Effector CD8-positive, alpha-beta T cell (primary cell): ENCODE data around the gene CLMP.
"Not testable (repeated sequence)": the region's sequence is repeated elsewhere in the genome, so short reads cannot be mapped to it uniquely, and the experiment has no call there.

Source experiments
- DNase-seq: peaks from one replicate; lab custom pipeline; 2025; lab: John Stamatoyannopoulos, UW

Gene CLMP

DNA sequence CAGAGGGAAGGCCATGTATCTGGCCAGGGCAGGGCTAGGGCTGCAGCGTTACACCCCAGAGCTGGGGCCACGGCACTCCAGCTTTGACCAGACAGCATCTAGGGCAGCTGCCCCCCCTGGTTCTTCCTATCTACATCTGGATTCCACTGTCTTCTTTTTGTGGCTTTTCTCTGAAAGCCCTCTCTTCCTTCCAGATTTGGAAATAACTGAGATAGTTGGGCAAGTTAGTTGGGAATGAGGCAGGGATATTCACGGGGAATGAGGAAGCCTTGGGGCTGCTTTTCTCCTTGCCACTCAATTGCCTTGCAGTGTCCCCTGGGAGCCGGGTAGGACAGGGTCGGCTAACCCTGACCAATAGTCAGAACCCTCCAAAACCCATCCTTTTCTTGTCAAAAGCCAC is 26.8 kb downstream of the CLMP start:
- DNase-seq, result no peak

DNA sequence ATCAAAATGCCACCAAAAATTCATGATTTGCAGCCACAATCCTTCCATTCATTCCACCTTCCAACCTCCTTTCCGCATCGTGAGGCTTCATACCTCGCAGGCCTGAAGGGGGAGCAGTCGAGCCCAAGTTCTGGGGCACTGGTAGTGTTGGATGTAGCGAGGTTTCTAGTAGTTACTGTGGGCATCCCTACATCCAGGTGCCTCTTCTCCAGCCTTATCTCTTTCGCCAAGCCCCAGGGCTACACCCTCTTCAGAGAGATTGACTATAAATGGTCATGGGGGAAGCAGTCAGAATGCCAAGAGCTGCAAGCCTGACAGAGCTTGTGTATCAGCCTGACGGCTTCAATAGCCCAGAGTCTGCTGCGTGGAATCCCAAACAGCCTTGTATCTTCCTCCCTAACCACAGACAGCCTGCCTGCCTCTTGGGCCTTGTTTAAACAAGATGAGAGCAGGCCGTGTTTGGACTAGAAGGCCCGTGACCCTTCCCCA is 28.9 kb downstream of the CLMP start:
- no peak for DNase-seq

DNA sequence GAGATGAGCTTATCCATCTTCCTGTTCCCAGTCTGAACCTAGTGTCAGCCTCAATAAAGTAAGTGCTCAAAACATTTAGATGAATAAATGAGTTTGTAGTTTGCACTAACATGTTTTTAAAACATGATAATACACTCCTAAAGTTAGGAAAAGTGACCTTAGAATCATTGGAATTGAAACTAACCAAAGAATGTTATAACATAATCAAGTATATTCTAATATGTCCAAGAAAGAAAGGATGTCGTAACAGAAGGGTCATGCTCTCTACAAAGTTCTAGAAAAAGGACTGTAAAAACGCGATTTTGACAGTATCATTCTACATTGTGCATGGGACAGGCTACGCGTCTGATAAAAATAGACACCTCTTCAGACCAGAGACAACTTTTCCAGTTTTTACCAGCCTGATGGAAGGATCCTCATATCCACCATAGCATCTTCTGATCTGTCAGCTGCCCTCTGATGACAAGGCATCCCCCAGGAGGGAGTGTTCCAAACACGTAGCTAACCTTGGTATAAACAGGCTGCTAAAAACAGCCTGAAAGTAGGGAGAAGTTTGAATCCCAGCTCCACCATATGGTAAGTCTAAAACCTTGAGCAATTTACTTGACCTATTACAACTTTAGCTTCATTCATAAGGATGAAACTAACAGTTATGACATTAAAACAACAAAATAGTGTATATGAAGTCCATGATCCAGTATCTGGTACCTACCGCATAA is 30.2 kb downstream of the CLMP start:
- no peak for DNase-seq

DNA sequence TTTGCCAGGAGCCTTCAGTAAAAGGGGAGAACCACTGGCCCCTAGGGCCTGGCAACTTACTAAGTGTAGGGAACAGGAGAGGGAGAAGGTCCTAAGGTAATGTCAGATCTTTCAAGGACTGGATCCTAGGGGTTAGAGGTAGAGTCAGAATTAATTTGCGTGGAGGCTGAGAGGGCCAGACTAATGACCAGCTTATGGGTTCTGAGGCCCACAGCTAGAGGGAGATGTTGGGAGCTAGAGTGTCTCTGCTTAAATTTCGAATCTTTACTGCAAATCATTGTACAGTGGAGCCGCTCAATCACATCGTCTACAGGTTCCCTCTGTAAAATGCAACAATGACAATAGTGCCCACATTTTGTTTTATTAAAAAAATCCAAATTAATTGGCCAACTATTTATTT is 31.4 kb downstream of the CLMP start:
- no peak for DNase-seq

DNA sequence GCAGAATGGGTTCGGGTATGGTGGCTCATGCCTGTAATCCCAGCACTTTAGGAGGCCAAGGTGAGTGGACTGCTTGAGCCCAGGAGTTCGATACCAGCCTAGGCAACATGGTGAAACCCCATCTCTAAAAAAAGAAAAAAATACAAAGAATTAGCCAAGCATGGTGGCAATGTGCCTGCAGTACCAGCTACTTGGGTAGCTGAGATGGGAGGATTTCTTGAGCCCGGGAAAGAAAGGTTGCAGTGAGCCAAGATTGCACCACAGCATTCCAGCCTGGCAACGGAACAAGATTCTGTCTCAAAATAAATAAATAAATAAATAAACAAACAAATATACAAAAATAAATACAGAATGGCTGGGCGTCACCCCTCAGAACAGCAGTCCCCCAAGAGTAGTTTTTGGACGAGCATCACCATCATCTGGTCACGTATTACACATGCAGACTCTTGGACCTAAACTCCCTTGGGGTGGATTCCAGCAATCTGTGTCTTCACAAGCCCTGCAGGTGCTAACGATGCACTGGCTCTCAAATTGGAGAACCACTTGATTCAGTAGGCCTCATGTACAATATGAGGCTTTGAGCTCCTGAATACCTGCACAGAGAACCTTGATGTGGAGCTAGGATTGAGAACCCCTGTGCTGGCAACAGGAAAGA is 33.5 kb downstream of the CLMP start:
- no peak for DNase-seq

DNA sequence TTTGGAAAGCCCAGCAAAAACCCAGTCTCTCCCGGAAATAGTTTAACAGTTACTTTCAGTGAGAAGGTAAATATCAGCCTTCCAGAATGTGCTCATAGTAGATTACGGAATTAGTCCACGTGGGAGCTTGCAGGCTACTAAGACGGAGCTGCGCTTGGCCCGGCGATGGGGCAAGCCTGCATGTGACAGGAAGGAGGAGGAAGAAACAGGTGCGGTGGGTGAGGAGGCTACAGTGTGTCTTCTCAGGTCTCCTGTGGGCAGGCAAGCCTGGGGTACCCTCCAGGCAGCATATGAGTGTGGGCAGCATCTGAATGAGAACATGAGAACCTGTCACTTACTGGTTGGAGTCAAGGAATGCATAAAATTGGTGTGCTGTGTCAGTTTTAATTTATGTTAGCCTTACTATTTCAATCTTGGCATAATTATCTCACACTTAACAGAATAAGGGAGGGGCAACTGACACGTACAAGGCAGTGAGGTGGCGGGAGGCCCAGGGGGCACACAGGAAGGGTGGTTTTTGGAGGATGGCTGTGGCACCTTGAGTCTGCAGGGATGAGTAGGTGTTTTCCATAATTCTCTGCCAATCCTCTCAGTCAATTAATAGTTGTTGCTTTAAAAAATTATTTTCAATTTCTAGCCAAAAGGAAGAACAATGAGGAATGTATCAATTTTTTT is 35.7 kb downstream of the CLMP start:
- DNase-seq, result no peak

DNA sequence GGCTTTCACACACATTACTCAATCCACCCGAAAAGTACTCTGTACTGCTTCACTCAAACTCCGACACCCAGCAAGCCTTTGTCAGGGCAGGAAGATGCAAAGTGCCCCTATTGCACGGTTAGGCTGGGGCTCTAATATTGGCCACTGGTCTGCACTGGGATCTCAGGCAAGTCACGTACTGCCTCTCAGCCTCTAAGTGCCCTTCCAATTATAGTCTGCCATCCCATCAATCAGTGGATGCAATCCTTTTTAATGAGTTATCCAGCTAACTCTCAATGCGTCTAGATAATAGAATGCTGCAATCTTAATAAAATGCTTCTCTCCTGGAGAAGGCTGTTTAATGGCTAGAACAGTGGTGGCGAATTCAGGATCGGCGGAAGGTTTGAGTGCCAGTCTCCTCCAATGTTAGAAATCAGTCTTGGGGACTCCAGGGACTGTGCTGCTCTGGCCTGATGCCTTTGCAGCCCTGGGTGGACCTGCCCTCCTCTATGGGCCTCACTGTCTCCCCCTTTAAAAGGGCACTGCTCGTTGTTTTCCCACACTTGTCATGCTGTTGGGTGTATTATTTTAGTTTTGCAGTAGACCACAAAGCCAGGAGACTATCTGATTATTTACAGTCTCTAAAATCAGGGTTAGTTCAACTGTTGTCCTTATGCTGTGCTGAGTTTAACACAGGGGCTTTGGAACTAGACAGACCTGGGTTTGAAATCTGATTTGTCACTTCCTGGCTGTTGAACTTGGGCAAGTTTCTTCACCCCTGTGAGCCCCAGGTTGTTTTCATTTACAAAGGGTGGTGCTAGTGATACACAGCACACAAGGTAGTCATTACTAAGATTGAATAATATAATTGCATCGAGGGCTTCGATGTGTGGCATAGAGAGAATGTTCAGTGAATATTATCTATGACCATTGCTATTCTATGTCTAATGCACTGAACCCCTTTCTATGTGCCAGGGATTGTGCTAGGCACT is 36.7 kb downstream of the CLMP start:
- no peak for DNase-seq

DNA sequence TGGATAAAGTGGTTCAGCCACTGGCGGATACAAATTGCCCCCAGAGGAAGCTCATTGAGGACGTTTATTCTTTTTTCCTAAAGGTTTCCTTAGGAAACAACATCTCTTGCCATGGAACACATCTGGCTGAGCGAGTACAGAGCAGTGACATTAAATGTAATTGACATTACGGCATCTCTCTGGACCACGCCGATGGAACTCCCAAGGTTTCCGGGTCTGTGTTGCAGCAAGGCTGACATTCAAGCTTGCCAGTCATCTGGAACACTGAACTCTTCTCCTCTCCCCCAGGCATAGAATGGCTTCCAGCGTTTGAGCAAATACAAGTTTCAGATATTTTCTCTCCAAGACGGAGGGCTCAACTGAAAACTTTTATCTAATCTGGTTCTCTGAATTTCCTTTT is 42.1 kb downstream of the CLMP start:
- no peak for DNase-seq

DNA sequence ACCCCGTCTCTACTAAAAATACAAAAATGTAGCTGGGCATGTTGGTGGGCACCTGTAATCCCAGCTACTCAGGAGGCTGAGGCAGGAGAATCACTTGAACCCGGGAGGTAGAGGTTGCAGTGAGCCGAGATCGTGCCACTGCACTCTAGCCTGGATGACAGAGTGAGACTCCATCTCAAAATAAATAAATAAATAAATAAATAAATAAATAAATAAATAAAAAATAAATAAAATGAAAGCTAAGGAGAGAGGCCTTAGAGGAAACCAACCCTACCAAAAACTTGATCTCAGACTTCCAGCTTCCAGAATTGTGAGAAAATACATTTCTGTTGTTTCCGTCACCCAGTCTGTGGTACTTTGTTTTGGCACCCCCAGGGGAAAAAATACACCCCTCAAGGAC is 42.7 kb downstream of the CLMP start:
- not testable (repeated sequence) for DNase-seq

DNA sequence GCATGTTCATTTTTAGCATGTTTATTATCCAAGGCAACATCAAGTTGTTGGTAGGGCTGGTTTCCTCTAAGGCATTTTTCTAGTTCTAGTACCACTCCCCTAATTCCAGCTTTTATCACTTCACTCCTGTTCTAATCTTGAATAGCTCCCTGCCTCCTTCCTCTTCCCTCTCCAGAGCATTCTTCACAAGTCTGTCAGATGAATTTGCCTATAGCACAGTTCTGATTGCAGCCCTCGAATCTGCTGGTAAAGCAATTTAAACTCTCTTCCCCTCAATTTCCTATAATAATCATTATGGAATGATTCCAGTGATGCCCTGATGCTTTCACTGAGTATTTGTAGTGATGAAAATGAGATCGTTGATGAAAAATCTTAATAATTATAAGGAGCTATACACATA is 43.3 kb downstream of the CLMP start:
- no peak for DNase-seq

DNA sequence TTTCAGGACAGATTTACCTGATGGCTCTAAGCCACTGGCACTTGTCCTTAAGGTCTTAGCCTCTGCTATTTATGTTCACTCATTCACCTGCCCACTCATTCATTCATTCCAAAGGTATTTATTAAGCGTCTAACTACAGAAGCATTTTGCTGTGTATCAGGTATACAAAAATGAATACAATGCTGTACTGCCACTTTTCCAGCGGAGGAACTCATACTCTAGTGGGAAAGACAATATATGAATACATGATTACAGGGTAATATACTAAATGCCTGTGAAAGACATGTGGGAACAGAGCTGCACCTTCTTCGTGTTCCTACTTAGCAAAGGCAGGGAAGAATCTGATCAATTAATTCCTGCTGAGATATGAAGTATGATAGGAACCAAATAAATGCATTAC is 43.7 kb downstream of the CLMP start:
- DNase-seq, result no peak

DNA sequence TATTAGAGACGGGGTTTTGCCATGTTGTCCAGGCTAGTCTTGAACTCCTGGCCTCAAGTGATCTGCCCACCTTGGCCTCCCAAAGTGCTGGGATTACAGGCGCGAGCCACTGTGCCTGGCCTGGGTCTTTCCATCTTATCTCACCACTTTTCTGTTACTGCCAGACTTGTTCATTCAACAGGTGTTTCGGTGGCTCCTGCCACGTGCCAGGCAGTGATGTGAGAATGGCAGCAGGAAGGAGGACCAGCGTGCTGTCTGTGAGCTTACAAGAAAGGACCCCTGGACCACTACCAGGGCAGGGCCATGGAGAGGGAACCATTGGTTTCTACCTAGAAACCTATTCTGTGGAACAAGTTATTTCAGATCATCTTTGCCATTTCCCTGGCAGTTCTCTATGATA is 44.2 kb downstream of the CLMP start:
- no peak for DNase-seq

DNA sequence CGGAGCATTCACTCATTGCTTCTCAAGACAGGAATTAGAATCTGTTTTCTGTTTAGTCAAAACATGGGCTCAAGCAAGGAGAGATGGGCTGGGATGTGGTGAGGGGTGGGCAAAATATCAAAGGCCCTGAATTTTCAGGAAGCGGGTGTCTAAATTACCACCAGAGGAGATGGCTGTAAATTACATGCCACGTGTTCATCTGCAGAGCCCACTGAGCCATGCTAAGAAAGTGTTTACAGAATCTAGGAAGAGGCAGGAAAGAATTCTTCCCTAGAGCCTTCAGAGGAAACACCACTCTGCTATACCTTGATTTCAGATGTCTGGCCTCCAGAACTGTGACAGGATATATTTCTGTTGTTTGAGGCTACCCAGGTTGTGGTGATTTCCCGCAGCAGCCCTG is 46.1 kb downstream of the CLMP start:
- no peak for DNase-seq

DNA sequence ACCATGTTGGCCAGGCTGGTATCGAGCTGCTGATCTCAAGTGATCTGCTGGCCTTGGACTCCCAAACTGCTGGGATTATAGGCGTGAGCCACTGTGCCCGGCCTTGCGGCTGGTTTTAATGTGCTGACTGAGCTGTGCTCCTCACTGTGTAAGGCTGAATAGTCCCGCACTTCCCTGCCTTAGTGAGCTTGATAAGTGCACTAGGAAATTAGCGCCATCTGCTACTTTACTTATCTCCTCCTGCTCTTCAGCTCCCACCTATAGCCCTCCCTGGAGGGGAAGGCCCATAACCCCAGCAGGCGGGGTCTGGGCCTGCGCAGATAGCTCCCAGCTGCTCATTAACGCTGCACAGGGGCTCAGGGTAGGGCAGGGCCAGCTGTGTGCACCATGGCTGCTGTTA is 49.4 kb downstream of the CLMP start:
- DNase-seq, result no peak

DNA sequence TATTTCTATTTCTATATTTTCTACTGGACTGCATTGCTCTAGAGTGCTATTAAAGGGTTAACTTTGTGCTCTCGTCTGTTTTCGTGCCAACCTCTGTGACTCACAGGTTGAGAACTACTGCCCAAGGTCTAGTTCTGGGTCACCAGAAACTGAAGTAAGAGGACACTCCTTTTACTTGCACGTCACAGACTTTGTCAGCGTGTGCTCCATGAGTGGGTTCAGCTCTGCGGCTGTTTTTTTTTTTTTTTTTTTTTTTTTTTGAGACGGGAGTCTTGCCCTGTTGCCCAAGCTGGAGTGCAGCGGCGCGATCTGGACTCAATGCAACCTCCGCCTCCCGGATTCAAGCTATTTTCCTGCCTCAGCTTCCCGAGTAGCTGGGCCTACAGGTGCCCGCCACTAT is 49.8 kb downstream of the CLMP start:
- no peak for DNase-seq

DNA sequence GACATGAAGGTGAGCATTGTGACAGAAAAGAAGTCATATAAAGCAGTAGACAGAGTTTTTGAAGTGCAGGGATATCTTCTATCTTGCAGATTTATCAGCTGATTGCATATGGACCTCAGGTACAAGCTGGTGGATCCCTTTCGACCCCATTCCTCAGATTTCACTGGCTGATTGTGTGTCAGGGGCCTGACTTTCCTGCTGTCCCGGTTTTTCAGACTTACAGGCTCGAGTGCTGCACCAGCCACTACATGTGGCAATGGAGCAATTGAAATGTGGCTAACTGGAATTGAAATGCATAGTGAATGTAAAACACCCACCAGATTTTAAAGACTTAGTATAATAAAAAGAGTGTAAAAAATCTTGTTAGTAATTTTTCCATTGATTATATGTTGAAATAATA is 50.3 kb downstream of the CLMP start:
- DNase-seq, result no peak

DNA sequence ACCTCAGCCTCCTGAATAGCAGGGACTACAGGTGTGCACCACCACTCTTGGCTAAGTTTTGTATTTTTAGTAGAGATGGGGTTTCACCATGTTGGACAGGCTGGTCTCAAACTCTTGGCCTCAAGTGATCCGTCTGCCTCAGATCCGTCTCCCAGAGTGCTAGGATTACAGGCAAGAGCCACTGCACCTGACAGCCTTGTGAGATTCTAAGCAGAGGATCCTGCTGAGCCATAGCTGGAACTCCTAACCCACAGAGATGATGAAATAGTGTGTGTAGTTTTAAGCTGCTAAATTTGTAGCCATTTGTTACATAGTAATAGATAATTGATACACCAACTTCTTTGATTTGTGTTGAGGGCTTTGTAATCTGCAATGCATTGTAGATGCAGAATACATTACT is 51.1 kb downstream of the CLMP start:
- DNase-seq, result no peak

DNA sequence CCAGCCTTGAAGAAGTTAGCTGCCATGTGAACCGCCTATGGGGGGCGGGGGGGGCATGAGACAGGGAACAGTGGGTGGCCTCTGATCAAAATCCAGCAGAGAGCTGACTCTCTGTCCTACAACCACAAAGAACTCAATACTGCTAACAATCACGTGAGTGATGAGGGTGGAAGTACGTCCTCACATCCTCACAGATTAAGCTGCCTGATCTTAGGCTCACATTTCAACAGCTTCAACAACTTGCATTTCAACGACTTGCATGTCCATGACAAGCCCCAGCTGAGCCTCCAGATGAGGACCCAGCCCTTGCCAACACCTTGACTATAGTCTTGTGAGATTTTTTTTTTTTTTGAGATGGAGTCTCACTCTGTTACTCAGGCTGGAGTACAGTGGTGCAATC is 51.6 kb downstream of the CLMP start:
- DNase-seq, result no peak

DNA sequence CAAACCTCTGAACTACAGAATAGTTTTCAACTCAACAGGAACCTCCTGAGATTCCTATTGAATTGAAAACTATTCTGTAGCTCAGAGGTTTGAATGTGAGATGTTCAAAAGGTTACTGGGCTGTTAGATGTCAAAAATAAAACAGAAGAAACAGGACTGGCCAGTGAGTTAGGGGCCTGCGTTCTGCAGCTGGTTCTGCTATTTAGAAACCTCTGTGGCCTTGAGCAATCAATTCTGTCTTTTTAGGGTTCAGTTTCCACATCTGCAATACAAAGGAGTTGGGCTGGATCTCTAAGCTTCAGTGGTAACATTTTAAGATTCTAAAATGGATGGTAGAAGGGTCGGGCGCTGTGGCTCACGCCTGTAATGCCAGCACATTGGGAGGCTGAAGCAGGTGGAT is 55.8 kb downstream of the CLMP start:
- no peak for DNase-seq

DNA sequence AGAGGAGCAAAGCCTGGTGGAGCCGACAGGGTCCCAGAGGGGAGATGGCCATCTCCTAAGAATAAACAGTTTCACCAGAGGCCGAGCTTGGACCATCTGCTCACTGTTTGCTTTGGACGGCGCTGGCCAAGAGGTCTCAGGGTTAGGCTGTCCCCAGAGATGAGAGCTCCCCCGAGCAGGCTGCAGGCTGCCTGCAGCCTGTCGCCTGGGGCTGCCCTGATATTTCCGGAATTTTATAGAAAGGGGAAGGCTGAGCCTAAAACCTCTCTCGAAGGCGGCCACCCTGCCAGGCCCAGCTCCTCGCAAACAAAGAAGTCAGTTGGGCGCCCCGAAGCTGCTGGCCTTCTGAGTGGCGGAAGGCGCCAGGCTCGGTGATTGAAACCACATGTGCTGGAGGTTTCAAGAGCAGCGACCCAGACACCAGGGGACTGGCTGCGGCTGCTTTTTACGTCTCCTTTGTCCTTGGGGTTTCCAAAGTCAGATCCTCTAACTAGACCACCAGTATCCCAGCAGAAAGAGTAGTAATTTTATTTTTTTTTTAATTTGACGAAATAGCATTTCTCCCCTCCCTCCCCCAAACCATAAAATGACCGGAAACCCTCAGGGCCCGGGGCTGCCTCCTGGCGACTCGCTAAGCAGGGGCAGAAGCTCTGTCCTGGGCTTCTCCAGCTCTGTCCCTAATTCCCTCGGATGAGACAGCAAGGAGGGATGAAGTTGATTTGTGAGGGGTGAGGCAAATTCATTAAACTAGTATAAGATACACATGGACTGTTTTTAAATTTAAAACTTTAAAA is 57.4 kb downstream of the CLMP start:
- no peak for DNase-seq

DNA sequence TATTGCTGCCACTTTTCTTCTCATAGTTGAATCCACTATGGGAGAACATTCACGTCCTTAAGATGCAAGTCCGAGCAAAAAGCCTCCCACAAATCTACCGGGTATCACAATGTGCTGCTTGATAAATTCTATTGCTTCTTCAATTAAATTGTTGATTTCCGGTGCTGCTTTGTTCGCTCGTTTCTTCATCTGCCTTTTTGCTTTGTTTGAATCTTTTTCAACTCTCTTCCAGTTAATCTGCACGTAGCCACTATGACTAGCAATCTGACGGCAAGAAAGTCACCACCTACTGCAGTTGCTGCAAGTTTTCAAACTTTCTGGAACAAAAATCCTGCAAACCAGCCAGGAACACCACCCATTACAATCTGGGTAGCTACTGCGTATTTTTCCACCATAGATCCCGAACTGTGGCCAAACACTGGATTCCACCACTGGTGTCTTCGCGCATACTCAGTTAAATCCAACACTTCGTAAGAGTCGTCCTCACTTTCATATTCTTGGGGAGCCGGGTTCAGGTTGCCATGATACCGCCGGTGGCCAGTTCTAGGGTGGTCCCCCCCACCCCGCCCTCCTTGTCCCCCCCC is 59.1 kb downstream of the CLMP start:
- no peak for DNase-seq
